ENCODE data around the gene STK35. TPM values are rescaled to one million over a fixed set of nuclear protein-coding genes. Genes with fewer than 3 reads are reported as not detected.

The STK35 gene
- total and polyA plus RNA-seq, 2 donors (not counting 3 experiments of a cell fraction or from before 2014, with no cell fraction given): 10.2 to 17.5 TPM

DNA sequence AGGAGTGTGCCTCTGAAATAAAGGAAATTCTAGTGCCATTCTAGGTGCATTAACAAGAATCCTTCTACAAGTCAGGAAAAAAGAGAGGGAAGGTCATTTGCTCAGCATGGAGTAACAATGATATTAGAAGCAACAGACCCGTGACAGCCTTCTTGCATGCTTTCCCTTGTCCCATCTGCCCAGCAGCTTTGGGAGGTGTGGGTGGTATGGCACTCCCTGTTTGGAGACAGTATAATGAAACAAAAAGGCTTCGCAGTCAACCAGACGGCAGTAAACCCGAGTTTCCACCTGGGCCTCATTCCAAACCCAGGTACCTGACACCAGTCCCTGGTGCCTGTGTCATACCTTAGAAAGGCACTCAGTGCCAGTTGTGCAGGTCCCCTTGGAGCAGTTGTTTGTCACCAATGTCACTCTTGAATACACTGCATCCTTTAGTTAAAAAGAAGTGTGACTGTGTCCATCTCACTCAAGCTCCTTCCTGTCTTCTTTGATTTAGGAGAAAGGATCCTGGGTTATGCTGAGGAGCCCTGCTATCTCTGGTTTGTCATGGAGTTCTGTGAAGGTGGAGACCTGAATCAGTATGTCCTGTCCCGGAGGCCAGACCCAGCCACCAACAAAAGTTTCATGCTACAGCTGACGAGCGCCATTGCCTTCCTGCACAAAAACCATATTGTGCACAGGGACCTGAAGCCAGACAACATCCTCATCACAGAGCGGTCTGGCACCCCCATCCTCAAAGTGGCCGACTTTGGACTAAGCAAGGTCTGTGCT, 14.7 kb downstream of the STK35 start:
- no peak overlapping the region for H3K4me2 ChIP-seq (ENCODE audit: insufficient read depth, low read length)
- FAIRE-seq (no peak), DNase-seq (ENCODE audit: low read depth, low spot score) (no peak)
- no peak overlapping the region for H3K4me3 ChIP-seq (replicated peaks in 1 of 3; ENCODE audit: insufficient read depth in 1 of 3, low read depth in 1 of 3, low read length in 3 of 3)
- H3K27me3 ChIP-seq (ENCODE audit: control insufficient read depth in 2 of 2, insufficient read depth in 2 of 2, low read length in 2 of 2): no peaks in the 10 kb centered on the region
- H3K36me3 ChIP-seq (ENCODE audit: control insufficient read depth in 2 of 2, extremely low read depth in 1 of 2, insufficient read depth in 2 of 2, low read length in 2 of 2): peaks cover 4 to 7% of the 10 kb centered on the region in 2 experiments
- H4K20me1 ChIP-seq (replicated peaks; ENCODE audit: control insufficient read depth, extremely low read depth, insufficient read depth, low read length): no peaks in the 10 kb centered on the region
- H3K4me1 ChIP-seq (ENCODE audit: control insufficient read depth, extremely low read depth, insufficient read depth, low read length): no peaks in the 10 kb centered on the region
- no TSS peak for BruUV-seq (replicated peaks)
- H2AFZ ChIP-seq (ENCODE audit: low read depth, low read length): no peak overlapping the region
- H3K9me3 ChIP-seq (replicated peaks; ENCODE audit: control insufficient read depth, insufficient read depth, low read length): no peaks in the 10 kb centered on the region
- TF ChIP-seq POLR2A (IDR thresholded peaks at IDR 0.05; ENCODE audit: low read depth, low read length) (no peak), FOS (IDR thresholded peaks at IDR 0.05; ENCODE audit: borderline replicate concordance, insufficient read depth, low read length) (no peak), GATA2 (IDR thresholded peaks at IDR 0.05; ENCODE audit: insufficient read depth, insufficient read length, low read depth, low read length) (no peak), MYC (IDR thresholded peaks at IDR 0.05; ENCODE audit: low read depth, low read length) (no peak), JUN (IDR thresholded peaks at IDR 0.05; ENCODE audit: borderline replicate concordance, insufficient read depth, insufficient read length, low read depth) (no peak), POLR2AphosphoS5 (IDR thresholded peaks at IDR 0.05; ENCODE audit: insufficient read depth, low read depth, low read length) (no peak)
- TF ChIP-seq, protein P1, sequence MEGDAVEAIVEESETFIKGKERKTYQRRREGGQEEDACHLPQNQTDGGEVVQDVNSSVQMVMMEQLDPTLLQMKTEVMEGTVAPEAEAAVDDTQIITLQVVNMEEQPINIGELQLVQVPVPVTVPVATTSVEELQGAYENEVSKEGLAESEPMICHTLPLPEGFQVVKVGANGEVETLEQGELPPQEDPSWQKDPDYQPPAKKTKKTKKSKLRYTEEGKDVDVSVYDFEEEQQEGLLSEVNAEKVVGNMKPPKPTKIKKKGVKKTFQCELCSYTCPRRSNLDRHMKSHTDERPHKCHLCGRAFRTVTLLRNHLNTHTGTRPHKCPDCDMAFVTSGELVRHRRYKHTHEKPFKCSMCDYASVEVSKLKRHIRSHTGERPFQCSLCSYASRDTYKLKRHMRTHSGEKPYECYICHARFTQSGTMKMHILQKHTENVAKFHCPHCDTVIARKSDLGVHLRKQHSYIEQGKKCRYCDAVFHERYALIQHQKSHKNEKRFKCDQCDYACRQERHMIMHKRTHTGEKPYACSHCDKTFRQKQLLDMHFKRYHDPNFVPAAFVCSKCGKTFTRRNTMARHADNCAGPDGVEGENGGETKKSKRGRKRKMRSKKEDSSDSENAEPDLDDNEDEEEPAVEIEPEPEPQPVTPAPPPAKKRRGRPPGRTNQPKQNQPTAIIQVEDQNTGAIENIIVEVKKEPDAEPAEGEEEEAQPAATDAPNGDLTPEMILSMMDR (IDR thresholded peaks at IDR 0.05; ENCODE audit: extremely low read depth in 1 of 2, insufficient read depth in 1 of 2, low read depth in 1 of 2, low read length in 2 of 2): no peak
- no peak overlapping the region for H3K9ac ChIP-seq (replicated peaks; ENCODE audit: extremely low read depth, insufficient read depth, low read length)
- intact Hi-C loops (cut with micrococcal nuclease): no loop called here
- H3K9me1 ChIP-seq (replicated peaks; ENCODE audit: control insufficient read depth, extremely low read depth, insufficient read depth, low read length): no peaks in the 10 kb centered on the region
- no peak overlapping the region for H3K27ac ChIP-seq (ENCODE audit: insufficient read depth, low read depth, low read length)
- POLR2A ChIA-PET: no interaction called here
- dilution Hi-C loops (cut with MboI; ENCODE audit: extremely low pct_ligation_motif_present, low sequenced_read_pairs): no loop called here
- peaks cover 90% of the 10 kb centered on the region for H3K79me2 ChIP-seq (ENCODE audit: control insufficient read depth, insufficient read depth, low read length)
- CTCF ChIA-PET: no interaction called here

Data from endothelial cell of umbilical vein (primary cell).